HG03457 (cell line): Measurements from ENCODE around the gene PARD3.

Source experiments
- ATAC-seq: cut with Tn5 transposase; IDR thresholded peaks from one replicate; pipeline ENCODE4 v1.9.1; 2021; ENCODE audit warnings: moderate number of reproducible peaks; ENCODE audit not compliant: unreplicated experiment

Gene PARD3

DNA sequence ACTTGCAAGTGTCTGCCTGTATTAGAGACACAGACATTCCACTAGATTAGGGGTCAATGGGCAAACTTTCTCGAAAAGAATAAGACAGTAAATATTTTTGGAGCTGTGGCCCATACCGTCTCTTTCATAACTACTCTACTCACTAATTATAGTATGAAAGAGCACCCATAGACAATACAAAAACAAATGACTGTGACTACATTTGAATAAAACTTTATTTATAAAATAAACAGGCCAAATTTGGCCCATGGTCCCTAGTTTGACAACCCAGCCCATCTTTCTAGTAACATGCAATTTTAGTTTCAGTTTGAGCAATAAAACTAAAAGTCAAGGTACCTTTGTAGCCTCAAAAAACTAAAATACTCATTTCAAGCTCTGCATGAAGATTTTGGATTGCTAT lies 294.6 kb downstream of the PARD3 start:
- no peak for ATAC-seq

DNA sequence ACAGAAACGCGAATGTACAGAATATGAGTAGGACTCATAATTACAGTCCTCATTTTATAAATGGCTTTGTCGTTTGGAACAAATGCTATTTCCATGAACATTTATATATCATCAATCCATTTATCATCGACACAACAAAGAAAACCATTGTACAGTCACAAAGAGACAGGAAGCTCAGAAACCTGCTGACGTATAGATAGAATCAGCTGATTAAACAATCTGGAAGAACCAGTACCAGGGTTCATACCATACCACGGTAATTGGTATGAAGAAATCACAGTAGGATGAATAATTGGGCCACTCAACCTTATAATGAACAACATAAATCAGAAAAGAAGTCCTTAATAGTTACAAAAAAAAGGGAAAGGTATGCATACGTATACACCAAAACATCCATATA lies 295.0 kb downstream of the PARD3 start:
- ATAC-seq: no peak

DNA sequence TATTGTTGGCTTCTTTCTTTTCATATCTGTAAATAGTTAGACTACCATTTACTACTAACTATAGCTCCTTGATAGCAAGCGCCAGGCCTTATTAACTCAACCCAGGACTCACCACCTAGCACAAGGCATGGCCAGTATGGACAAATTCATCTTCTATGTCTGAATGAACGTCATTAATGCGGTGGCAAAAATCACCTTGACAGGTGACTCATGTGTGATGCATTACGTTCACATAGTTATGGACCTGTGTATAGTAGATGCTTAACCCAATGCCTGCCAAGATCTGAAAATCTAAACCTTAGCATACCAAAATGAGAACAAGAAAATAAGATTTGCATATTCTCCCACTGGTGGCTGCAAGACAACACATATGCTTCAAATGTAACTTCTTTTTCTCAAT lies 300.8 kb downstream of the PARD3 start:
- no peak for ATAC-seq

DNA sequence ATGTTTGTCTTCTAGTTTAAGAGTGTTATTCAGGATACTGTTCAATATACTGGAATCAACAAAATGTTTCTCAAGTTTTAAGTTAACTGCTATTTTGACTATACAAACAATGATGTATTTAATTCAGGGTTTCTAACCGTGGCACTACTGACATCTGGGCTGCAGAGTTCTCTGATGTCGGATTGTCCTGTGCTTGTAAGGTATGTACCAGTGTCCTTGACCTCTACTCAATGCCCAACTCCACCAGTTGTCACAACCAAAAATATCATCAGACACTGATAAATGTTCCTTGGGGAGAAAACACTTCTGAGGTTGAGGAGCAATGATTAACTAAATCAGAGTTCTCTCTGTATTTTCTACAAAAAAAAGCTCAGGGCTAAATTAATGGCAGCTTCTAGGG lies 301.5 kb downstream of the PARD3 start:
- ATAC-seq: no peak

DNA sequence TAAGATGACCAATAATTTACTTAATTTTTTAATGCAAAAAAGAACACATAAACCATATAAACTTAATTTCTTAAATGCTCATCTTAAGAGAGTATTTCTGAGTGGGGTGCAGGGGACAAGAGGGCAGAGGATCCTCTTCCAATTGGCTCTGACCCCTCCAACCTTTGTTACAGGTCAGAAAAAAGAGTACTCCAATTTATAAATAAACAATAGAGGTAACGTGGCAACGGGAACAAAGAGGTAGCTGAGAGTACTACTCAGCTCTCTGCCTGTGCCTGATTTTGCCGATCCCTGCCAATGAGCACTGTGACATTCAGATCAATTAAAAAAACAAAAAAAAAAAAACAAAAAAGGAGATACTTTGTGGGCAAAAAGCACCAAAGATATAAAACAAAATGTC lies 307.9 kb downstream of the PARD3 start:
- ATAC-seq: no peak

DNA sequence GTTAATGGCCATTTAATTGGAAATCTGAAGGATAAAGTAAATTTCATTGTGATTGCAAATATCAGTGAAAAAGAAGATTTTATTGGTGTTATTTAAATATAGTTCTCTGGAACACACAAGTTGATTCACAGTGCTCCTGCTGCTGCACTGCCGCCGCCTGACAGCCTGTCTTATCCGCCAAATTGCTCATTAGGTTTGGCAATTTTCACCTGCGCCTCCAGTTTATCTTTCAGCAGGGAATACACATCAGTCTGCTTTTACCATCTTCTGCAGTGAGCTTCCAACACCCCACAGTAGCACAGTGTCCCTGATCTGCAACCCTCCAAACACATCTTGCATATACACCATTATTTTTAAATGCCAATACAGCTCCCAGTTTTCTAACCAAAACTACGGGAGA lies 308.3 kb downstream of the PARD3 start:
- no peak for ATAC-seq

DNA sequence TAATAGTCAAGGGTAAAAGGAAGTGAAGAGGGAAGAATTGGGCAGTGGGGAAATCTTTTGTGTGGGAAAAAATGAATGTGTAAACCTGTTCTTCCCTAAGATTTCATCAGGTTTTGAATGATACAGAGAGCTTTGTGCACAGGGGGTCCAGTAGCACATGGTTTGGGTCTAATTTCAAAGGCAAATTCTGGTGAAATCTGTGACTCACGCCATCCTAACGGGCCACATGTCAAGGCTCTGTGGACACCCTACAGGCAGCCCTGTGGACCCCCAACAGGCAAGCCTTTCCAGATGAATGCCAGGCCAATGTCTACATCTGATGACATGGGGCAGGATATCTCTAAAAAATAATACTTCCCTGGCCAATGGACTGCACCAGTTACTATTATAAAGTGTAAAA lies 309.8 kb downstream of the PARD3 start:
- no peak for ATAC-seq

DNA sequence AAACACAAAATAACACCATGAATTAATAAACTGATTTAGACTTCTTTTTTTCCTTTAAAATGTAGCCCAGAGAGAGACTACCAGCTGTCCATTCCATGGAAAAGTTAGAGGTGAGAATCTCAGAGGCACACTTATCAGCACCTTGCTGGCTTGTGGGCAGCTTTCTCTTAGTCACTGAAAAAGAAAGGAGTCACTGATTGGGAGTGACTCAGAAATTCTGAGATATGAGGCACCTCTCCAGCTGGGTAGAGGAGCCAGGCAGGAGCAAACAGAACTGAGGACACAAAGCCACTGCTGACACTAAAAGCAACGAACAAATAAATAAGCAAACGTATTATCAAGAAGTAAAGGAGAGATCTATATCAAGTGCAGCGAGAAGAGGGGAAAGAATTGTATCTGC lies 310.6 kb downstream of the PARD3 start:
- ATAC-seq: no peak

DNA sequence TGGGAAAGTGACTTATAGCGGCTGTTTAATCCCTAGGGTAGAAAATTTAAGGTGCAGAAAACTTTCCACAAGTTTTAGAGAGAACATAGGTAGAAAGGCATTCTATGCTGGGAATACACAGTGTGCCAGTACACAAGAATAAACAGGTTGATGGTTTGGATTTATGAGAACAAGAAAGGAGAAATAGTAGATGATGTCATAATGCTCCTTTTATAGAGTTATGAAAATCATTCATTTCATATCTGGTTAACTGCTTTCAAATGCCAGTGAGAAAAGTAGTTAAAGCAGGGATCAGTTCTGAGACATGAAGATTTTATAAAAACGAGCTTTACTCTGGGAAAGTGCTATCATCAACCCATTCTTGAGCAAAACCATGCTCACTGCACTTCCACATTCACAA lies 311.4 kb downstream of the PARD3 start:
- ATAC-seq: no peak

DNA sequence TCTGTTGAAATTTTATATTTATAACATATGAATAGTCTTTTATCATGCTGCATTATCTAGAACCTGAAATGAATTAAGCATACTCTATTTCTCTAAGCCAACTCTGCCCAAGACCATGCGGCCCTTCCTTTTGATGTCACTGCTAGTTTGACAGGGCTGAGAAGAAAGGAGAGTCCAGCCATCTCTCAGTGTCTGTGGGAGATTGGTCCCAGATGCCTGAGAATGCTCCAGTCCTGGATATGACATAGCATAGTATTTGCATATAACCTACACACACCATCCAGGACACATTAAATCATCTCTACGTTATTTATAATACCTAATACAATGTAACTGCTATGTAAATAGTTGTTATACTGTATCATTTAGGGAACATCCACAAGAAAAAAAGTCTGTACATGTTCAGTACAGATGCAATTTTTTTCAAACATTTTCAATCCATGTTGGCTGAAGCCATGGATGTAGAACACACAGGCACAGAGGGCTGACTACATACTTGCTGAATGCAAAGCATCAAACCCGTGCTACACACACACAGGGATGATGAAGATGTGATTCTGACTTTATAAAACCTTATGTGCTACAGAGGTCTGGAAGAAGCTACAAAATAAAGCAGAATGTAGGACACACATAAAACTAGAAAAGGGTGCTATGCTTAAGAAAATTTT lies 315.4 kb downstream of the PARD3 start:
- ATAC-seq: no peak

DNA sequence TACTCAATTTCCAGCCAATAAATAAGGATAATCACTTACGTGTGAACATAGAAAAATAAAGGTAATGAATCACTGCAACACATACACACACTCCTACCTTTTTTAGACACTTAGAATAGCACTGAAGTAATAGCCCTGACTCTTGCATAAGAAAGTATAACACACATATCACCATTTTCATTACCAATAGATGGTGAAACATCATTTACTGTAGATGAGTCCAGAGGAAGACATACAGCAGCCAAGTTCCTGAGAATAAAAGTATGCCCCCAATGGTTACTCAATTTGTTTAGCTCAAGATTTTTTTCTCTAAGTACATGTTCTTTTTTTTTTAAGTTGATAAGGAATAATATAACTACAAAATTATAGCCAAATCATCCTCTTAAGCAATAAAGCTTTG lies 316.3 kb downstream of the PARD3 start:
- no peak for ATAC-seq

DNA sequence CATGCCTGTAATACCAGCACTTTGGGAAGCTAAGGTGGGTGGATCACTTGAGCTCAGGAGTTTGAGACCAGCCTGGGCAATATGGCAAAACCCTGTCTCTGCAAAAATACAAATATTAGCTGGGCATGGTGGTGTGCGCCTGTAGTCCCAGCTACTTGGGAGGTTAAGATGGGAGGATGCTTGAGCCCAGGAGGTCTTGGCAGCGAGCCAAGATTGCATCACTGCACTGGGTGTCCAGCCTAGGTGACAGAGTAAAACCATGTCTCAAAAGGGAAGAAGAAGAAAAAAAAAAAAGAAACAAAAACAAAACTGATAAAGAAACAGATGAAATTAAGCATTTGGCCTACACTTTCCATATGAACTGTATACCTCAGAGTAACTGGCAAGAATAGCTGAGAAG lies 319.2 kb downstream of the PARD3 start:
- ATAC-seq: no peak

DNA sequence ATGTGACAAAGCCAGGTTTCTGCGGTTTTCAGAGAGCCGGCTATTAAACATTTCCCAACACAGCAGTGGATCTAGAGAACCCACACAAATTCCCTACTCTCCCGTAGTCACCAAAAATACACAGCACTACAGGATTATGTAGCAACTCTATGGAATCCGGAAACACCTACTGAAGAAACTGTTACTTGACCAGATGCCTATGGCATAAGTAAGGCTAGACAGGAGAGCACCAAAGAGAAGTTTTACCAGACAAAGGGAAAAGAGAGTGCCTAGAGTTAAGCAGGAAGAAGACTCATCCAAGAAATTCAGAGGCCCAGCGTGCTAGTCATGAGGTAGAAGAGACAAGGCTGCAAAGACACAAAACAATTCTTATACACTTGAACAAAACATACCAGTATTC lies 321.1 kb downstream of the PARD3 start:
- no peak for ATAC-seq

DNA sequence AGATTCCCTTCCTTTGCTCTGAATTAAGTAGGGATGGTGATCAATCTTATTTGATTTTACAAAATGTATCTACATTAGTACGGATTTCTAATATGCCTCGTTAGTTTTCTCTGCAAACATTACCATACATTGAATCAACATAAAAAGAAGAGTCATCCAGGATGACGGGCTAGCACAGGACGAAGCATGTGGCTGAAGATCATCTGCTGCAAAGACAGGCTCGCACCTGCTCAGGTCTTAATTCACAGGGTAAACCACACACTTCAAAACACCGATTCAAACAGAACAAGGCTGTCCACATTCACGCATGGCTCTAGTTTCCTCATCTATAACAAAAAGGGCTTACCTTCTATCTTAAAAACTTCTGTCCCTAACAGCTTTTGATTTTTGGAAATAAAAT lies 323.0 kb downstream of the PARD3 start:
- no peak for ATAC-seq

DNA sequence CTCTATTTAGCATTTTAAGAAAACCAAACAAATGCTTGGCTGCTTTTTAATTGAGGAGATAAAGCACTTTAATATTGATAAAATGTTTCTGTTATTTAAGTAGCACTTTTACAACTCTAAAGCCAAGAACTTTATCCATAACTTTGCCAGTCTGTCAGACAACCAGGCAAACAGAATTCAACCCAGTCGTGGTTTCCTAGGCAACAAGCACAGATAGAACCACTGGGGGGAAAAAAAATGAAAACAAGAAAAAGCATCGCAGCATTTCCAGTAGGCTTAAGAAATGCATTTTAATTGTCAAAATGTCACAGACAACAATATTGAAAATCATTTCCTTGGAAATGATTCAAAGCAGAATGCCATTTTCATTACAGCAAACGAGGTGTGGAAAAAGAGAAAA lies 323.4 kb downstream of the PARD3 start:
- ATAC-seq: no peak

DNA sequence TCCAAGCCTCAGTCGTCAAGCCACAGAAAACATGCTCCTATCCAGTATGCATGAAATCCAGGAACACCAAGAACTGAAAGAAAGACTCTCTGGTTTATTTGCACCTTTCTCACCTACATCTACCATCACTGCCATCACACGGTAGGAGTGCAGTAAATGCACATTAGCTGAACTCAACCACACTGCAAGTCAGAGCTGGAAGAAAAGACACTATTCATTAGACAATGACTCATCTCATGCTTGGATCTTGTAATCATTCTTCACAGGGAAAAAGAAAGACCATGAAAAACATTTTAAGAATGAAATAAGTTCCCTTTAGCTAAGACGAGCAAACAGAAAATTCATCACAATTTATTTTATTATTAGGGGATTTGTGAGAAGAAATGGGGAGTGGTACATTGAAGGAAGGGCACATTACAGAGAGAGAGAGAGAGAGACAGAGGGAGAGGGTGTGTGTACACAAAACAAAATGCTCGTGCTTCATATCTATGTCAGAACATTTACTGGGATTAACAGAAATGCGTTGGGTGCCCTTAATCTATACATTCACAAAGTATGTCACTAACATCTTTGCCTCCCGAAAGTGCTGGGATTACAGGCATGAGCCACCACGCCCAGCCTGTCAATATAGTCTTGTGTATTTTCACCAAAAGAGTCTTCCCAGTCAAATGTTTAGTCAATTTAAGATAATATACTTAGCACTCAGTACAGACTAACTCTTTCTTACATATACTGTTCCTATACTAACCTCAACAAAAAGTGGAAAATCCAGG lies 324.9 kb downstream of the PARD3 start:
- no peak for ATAC-seq

DNA sequence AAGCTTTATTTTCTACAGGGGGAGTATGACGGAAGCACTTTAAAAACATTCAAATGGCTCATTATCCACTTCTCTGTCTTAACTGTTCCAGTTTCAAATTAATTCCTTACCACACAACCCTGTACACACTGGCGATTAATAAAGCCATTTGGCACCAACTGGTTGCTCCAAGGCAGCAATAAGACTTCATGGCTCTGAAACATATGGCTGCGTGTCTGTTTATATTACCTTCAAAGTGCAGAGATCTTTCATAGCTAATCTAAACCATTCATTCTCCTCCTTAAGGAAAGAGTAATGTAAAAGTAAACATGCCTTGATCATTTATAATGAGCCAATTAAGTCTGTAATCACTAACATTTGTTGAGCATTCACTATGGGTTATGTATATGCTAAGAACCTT lies 325.7 kb downstream of the PARD3 start:
- no peak for ATAC-seq

DNA sequence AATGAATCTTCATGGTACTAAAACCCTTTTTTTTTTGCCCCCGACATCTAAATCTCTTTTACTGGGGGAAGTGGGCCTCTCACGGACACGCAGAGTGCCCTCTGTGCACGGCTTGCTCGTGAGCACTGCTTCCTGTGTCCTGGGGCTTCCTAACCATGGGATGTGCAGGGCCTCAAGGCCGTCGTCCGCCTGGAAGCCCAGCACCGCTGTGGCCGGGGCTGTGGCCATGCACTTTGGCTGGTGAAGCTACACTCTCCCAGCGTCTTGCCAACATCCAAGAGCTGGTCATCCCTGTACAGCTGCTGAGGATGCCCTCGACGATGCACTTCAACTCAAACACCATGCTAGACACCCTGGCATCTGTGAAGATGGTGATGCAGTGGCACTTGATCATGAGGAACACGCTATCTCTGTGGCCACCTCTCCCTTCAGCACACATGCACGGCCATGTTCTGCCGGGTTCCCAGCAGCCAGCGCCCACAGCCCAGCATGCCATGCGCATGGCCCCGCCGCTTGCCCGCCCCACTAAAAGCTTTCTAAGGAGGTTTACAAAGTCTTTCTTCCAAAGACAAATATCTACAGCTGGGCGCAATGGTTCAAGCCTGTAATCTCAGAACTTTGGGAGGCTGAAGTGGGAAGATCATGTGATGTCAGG lies 326.5 kb downstream of the PARD3 start:
- no peak for ATAC-seq

DNA sequence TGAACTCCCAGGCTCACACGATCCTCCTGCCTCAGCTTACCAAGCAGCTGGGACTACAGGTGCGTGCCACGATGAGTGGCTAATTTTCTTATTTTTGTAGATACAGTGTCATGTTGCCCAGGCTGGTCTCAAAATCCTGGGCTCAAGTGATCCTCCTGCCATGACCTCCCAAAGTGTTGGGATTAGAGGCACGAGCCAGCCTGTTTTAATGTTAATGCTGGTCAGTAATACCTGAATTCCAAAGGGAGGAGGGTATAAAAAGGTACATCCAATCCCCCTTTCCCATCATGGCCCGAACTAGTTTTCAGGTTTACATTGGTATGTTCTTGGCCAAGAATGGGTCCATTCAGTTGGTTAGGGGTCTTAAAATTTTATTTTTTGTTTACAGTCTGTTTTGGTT lies 329.1 kb downstream of the PARD3 start:
- no peak for ATAC-seq

DNA sequence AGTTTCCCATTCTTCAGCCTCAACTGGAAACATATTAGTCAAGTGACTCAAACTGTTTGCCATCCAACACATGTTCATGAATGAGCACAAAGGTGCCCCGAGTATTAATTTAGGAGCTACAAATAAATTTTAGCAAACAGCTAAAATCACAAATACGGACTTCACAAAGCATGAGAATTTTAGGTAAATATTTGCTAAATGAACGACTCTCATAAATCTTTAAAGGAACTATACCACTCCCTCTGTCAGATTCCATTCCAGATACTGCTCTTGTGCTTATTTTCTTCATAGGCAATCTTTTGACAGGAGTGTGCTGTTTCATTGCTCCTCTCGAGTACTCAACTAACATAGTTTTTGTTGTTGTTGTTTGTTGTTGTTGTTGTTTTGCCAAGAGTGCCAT lies 330.9 kb downstream of the PARD3 start:
- ATAC-seq: no peak

DNA sequence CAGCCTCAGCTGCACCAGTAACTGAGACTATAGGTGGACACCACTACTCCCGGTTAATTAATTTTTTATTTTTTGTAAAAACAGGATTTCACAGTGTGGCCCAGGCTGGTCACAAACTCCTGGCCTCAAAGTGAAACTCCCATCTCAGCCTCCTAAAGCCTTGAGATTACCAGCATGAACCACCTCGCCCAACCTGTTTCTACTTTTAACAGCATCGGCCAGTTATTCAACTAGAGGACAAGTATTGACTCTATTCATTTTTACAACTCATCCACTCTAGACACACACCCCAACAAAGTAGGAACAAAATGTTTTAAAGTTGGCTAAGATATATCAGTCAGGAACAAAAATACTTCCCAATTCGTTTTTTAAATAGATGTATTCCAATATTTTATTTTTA lies 334.8 kb downstream of the PARD3 start:
- no peak for ATAC-seq

DNA sequence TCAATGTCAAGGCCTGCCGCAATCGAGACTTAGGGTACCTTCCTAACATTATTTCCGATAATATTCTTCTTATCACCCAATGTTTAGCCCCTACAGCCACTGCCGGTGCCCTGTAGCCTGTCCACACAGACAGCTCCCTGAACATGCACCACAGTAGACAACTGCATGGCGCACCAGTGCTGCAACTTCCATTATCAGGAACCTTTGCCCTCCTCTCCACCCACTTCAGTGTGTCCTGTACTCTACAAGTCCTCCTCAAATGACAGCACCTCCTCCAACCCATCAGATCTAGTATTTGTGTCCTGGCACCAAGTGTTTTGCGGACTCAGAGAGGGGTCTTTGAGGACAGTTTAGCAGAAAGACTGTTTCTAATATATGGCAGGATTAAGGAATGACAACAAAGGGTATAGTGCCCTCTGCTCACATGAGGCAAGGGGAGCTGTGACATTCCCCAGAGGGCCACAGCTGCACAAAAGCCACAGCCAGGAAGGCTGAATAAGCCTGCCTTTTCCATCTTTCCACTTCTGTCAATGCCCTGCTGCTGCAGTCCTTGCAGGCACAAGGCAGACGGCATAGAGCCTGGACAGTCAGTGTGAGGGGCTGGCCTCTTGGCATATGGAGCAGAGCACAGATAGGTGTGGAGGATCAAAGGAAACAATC lies 335.4 kb downstream of the PARD3 start:
- ATAC-seq: no peak
